Epithelial cell of esophagus (primary cell): ENCODE measurements around the gene CTU1.

ENCODE experiments used
- DNase-seq: peaks from one replicate; pipeline ENCODE4 v3.0.0; 2010; ENCODE audit warnings: low read depth
- H3K4me3 ChIP-seq: 2 replicates; pipeline ENCODE4 v1.5.1; 2011; ENCODE audit warnings: mild to moderate bottlenecking, low read length, control low read depth
- CTCF ChIP-seq: IDR thresholded peaks from 2 replicates; pipeline ENCODE4 v1.5.1; 2011; ENCODE audit warnings: low read depth, mild to moderate bottlenecking, low read length, control low read depth, inconsistent platforms; ENCODE audit not compliant: insufficient read depth; ENCODE audit errors: missing control alignments

The CTU1 gene

GRCh38 chr19:51108066-51108804, at the start of gene CTU1:
CTU1 (minus strand) TSS chr19:51108409; CDS start chr19:51104569, 3,840 bp downstream.
- peak within 1 kb of the TSS; percentile 87 for H3K4me3 ChIP-seq
- TF ChIP-seq CTCF: no peak
- peak; percentile 100 for DNase-seq

- no peak overlapping the region for H3K4me3 ChIP-seq
- DNase-seq: no peak
- TF ChIP-seq CTCF: no peak
Observed at GRCh38 chr19:51157265-51157664, 49.1 kb upstream of the CTU1 start.

GRCh38 chr19:51156710-51157109, 48.5 kb upstream of the CTU1 start:
- TF ChIP-seq CTCF: no peak
- no peak overlapping the region for H3K4me3 ChIP-seq
- DNase-seq: no peak

- TF ChIP-seq CTCF: no peak
- no peak overlapping the region for H3K4me3 ChIP-seq
- DNase-seq: no peak
Observed at GRCh38 chr19:51150627-51151026, 42.4 kb upstream of the CTU1 start.

- no peak for DNase-seq
- no peak overlapping the region for H3K4me3 ChIP-seq
- TF ChIP-seq CTCF: no peak
Observed at GRCh38 chr19:51148580-51148979, 40.4 kb upstream of the CTU1 start.

GRCh38 chr19:51147663-51148062, 39.5 kb upstream of the CTU1 start:
- no peak for TF ChIP-seq CTCF
- no peak for DNase-seq
- no peak overlapping the region for H3K4me3 ChIP-seq

GRCh38 chr19:51146751-51147150, 38.5 kb upstream of the CTU1 start:
- DNase-seq: no peak
- H3K4me3 ChIP-seq: no peak overlapping the region
- no peak for TF ChIP-seq CTCF
